ENCODE measurements around the gene ARF1. TPM values are rescaled to one million over a fixed set of nuclear protein-coding genes. Genes with fewer than 3 reads are reported as not detected.

ARF1 gene
- polyA plus RNA-seq, 1 experiment: 933 TPM

GRCh38 chr1:228120857-228121489 lies 38.5 kb downstream of the ARF1 start:
- Histone ChIP-seq H3K27me3 (ENCODE audit: control insufficient read depth, insufficient read depth, low read length) (peaks cover 3% of the 10 kb centered on the region; the same call in 1 of the 2 replicates), H3K36me3 (ENCODE audit: control insufficient read depth, insufficient read depth, low read length) (no peaks in the 10 kb centered on the region), H3K4me3 (ENCODE audit: low read depth, low read length) (no peak overlapping the region)
- DNase-seq (ENCODE audit: low read depth): no peak
- CTCF ChIA-PET: interaction anchor here (0.6 to 6.7 kb wide), 4 partner anchors 10 to 235 kb away, joined by 3 to 42 read pairs (median 4); no protein-coding TSS in a partner anchor
- POLR2A ChIA-PET: no interaction called here
- TF ChIP-seq, protein P1, sequence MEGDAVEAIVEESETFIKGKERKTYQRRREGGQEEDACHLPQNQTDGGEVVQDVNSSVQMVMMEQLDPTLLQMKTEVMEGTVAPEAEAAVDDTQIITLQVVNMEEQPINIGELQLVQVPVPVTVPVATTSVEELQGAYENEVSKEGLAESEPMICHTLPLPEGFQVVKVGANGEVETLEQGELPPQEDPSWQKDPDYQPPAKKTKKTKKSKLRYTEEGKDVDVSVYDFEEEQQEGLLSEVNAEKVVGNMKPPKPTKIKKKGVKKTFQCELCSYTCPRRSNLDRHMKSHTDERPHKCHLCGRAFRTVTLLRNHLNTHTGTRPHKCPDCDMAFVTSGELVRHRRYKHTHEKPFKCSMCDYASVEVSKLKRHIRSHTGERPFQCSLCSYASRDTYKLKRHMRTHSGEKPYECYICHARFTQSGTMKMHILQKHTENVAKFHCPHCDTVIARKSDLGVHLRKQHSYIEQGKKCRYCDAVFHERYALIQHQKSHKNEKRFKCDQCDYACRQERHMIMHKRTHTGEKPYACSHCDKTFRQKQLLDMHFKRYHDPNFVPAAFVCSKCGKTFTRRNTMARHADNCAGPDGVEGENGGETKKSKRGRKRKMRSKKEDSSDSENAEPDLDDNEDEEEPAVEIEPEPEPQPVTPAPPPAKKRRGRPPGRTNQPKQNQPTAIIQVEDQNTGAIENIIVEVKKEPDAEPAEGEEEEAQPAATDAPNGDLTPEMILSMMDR (IDR thresholded peaks at IDR 0.05; ENCODE audit: insufficient read depth, low read depth, low read length): no peak

DNA sequence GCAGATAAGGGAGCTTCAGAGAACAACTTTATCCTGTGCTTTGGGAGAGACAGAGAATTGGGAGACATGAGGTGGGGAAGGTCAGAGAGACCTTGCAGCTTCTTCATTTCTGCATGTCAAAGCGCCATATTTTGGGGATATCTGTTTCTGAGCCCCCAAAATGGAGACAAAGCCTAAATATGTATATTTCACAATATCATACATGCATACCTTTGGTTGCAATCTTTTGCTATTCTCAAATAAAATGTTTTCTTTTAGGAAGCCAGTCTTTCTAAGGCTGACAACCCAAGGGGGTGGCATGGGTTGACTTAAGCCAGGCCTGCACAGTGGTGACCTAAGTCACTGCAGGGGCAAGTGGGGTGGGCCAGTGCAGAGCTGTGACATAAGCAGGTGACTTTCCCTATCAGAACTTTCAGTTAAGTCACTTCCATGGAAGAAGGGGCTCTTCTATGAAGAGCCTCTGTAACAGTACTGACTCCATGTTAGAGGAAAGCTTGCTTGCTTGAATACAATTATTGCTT lies 40.5 kb downstream of the ARF1 start:
- no peaks in the 10 kb centered on the region for H3K36me3 ChIP-seq (ENCODE audit: control insufficient read depth, insufficient read depth, low read length)
- TF ChIP-seq, protein P1 (IDR thresholded peaks at IDR 0.05; ENCODE audit: insufficient read depth, low read depth, low read length): no peak
- peaks cover 4% of the 10 kb centered on the region; the same call in 1 of the 2 replicates for H3K27me3 ChIP-seq (ENCODE audit: control insufficient read depth, insufficient read depth, low read length)
- H3K4me3 ChIP-seq (ENCODE audit: low read depth, low read length): no peak overlapping the region
- ChIA-PET CTCF (interaction anchor here (0.9 to 6.7 kb wide), 3 partner anchors 8 to 13 kb away, joined by 3 to 42 read pairs (median 6); no protein-coding TSS in a partner anchor), POLR2A (no interaction called here)
- DNase-seq (ENCODE audit: low read depth): no peak

DNA sequence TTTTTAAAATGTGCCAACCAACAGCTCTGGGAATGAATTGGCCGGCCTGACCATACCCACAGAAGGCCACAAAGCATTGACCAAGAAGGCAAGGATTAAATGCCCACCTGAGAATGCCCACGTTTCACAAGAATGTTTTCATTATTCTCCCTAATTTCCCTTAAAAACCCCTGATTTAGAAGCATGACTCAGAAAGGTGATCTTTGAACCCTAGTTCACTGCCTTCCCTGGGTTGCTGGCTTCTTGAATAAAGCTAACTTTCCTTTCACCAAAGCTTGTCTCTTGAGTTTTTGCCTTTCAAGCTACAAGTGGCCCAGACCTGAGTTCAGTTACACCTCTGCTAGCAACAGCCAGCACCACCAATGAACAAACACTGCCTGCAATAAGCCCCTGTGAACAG lies 41.0 kb downstream of the ARF1 start:
- DNase-seq (ENCODE audit: low read depth): no peak
- H3K36me3 ChIP-seq (ENCODE audit: control insufficient read depth, insufficient read depth, low read length): no peaks in the 10 kb centered on the region
- POLR2A ChIA-PET: no interaction called here
- TF ChIP-seq, protein P1 (IDR thresholded peaks at IDR 0.05; ENCODE audit: insufficient read depth, low read depth, low read length): no peak
- no peak overlapping the region for H3K4me3 ChIP-seq (ENCODE audit: low read depth, low read length)
- H3K27me3 ChIP-seq (ENCODE audit: control insufficient read depth, insufficient read depth, low read length): peaks cover 4% of the 10 kb centered on the region; the same call in 1 of the 2 replicates
- CTCF ChIA-PET: interaction anchor here (2.2 to 6.7 kb wide), 2 partner anchors 8 to 14 kb away, joined by 6 to 42 read pairs; no protein-coding TSS in a partner anchor

- ChIA-PET CTCF (no interaction called here), POLR2A (no interaction called here)
- Histone ChIP-seq H3K4me3 (ENCODE audit: low read depth, low read length) (no peak overlapping the region), H3K36me3 (ENCODE audit: control insufficient read depth, insufficient read depth, low read length) (no peaks in the 10 kb centered on the region), H3K27me3 (ENCODE audit: control insufficient read depth, insufficient read depth, low read length) (peaks cover 4% of the 10 kb centered on the region; the same call in 1 of the 2 replicates)
- TF ChIP-seq, protein P1 (IDR thresholded peaks at IDR 0.05; ENCODE audit: insufficient read depth, low read depth, low read length): no peak
- no peak for DNase-seq (ENCODE audit: low read depth)
Measured at GRCh38 chr1:228125185-228125584, 42.7 kb downstream of the ARF1 start.

DNA sequence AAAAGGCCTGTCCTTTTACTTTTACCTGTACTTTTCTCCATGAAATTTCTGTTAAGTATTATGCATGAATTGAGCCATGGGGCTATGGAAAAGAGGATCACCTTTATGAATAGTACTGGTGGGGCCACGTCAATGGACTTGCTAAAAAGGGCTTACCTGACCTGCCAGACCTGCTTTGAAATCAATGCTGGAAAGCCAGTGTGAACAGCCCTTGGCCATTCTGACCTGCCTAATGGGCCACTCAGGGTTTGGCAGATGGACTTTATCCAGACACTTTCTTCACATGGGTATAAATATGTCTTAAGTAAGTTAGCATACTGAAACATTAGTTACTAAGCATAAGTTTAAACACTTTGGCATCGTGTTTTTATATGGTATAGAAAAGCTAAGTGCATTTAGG lies 49.3 kb downstream of the ARF1 start:
- ChIA-PET CTCF (interaction anchor here (1.0 to 5.0 kb wide), 6 partner anchors 11 to 385 kb away, joined by 3 to 42 read pairs (median 6); partner anchors contain the start of gene IBA57), POLR2A (no interaction called here)
- Histone ChIP-seq H3K36me3 (ENCODE audit: control insufficient read depth, insufficient read depth, low read length) (no peaks in the 10 kb centered on the region), H3K4me3 (ENCODE audit: low read depth, low read length) (no peak overlapping the region), H3K27me3 (ENCODE audit: control insufficient read depth, insufficient read depth, low read length) (peaks cover 12% of the 10 kb centered on the region)
- no peak for DNase-seq (ENCODE audit: low read depth)
- TF ChIP-seq, protein P1 (IDR thresholded peaks at IDR 0.05; ENCODE audit: insufficient read depth, low read depth, low read length): no peak
